ENCODE results near the gene IMMP2L.

The IMMP2L gene

DNA sequence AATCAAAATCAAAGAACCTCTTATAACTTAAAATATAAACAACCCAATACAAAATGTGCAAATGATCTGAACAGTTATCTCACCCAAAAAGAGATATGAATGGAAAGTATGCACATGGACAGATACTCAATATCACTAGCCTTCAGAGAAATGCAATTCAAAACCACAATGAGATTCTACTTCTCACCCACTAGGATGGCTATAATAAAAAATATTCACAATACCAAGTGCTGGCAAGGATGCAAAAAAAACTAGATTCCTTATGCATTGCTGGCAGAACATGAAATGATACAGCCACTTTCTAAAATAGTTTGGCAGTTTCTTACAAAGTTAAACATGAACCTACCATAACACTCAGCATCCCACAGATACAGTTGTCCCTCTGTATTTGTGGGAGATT, 601.5 kb downstream of the IMMP2L start:
- no peak overlapping the region for H3K4me3 ChIP-seq (ENCODE audit: control insufficient read depth, low read depth, low read length)
- DNase-seq (ENCODE audit: low read depth), result no peak
- no peak for TF ChIP-seq CTCF (conservative IDR thresholded peaks at IDR 0.05; ENCODE audit: control insufficient read depth, insufficient read depth, low read depth, low read length)

GRCh38 chr7:110948280-110948679, 614.0 kb downstream of the IMMP2L start:
- no peak for TF ChIP-seq CTCF (conservative IDR thresholded peaks at IDR 0.05; ENCODE audit: control insufficient read depth, insufficient read depth, low read depth, low read length)
- DNase-seq (ENCODE audit: low read depth), result no peak
- no peak overlapping the region for H3K4me3 ChIP-seq (ENCODE audit: control insufficient read depth, low read depth, low read length)

DNA sequence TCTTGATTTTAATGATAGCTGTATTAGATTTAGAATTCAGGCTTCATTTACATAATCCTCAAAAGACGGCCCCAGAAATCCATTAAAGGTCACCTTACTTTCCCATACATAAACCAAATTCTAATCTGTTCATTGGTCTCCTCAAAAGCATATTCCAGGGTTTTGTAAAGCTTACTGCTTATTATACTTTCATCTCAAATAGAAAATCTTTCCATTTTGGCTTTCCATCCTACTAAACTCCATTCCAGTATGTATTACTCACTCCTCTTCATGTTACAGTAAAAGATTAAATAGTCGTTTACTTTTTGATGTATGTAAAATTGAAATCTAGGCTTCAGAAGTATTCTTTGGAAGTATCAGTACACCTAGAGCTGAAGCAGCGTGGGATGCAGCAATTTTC, 614.9 kb downstream of the IMMP2L start:
- no peak overlapping the region for H3K4me3 ChIP-seq (ENCODE audit: control insufficient read depth, low read depth, low read length)
- DNase-seq (ENCODE audit: low read depth), result no peak
- no peak for TF ChIP-seq CTCF (conservative IDR thresholded peaks at IDR 0.05; ENCODE audit: control insufficient read depth, insufficient read depth, low read depth, low read length)

- TF ChIP-seq CTCF (conservative IDR thresholded peaks at IDR 0.05; ENCODE audit: control insufficient read depth, insufficient read depth, low read depth, low read length), result no peak
Measured at GRCh38 chr7:110944966-110945644, 617.2 kb downstream of the IMMP2L start.

DNA sequence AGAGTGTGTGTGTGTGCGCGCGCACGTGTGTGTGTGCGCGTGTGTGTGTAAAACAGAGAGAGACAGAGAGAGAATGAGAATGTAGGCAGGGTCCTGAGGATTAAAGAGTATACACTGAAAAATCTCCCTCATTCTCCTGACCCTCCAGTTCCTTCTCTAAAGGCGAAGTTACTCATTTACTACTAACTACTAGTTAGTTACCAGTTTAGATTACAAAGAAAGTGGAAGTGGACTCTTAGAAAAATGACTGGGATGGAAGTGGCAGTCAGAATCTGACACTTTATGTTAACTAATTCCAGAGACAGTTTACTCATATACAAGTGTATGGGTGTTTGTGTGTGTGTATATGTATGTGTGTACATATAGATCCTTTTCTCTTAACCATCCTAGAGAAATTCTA, 617.8 kb downstream of the IMMP2L start:
- DNase-seq (ENCODE audit: low read depth), result no peak
- H3K4me3 ChIP-seq (ENCODE audit: control insufficient read depth, low read depth, low read length), result no peak overlapping the region
- TF ChIP-seq CTCF (conservative IDR thresholded peaks at IDR 0.05; ENCODE audit: control insufficient read depth, insufficient read depth, low read depth, low read length), result no peak

More at GRCh38 chr7:110944966-110945644, 617.2 kb downstream of the IMMP2L start:
- DNase-seq (ENCODE audit: low read depth), result no peak
- H3K4me3 ChIP-seq (ENCODE audit: control insufficient read depth, low read depth, low read length), result no peak overlapping the region

DNA sequence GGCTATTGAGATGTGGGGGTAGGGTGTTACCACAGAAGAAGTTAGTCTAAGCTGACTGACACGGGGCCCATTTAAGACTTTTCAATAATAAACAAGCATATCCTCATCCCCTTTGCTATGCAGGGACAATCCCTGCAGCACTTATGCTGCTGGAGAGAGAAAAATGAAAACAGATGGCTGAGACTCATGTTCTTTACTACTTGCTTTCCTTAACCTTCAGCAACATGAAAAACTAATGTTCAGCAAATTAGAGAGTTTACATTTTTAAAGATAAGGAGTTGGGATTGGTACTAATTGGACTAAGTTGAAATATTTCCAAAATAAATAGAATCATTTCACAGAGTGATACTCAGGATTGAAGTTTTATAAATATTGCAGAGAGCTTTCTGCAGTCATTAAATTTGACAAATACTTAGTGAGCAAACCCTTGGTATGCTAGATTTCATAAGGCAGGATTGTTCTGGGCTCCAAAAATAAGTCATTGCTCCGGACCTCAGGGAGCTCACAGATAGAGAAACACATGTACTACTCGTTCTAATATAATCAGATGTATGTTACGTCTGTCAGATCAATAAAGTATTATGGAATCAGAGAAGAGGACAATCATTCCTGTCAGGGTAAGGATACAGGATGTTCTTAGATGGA, 618.5 kb downstream of the IMMP2L start:
- peak; percentile 26 for DNase-seq (ENCODE audit: low read depth)
- H3K4me3 ChIP-seq (ENCODE audit: control insufficient read depth, low read depth, low read length), result no peak overlapping the region
- TF ChIP-seq CTCF (conservative IDR thresholded peaks at IDR 0.05; ENCODE audit: control insufficient read depth, insufficient read depth, low read depth, low read length), result no peak
